K562 (cell line): ENCODE results near the gene DCST1. TPM values are rescaled to one million over a fixed set of nuclear protein-coding genes. Genes with fewer than 3 reads are reported as not detected.

ENCODE experiments used
- ATF1 ChIP-seq, 2 experiments: fragments of 450-650 bp in 1 of 2; IDR thresholded peaks; 2 replicates each; pipeline ENCODE4 v1.6.1; 2016; ENCODE audit warnings: missing compliant biosample characterization in 1 of 2, missing genetic modification characterization in 1 of 2
- DIDO1 ChIP-seq: fragments of 450-650 bp; IDR thresholded peaks from 2 replicates; pipeline ENCODE4 v1.6.1; 2016; ENCODE audit warnings: low read depth, missing biosample characterization, missing genetic modification characterization
- MYNN ChIP-seq, 2 experiments: sonication (generic); formaldehyde crosslinking in 1 of 2; IDR thresholded peaks; 2 replicates each; pipeline versions ENCODE4 v1.5.0 to v1.6.1; 2016 to 2020; ENCODE audit warnings: antibody characterized with exemption in 1 of 2, missing genetic modification reagents in 1 of 2
- SMARCA5 ChIP-seq: fragments of 450-650 bp; IDR thresholded peaks from 2 replicates; pipeline ENCODE4 v1.6.1; 2016
- SRF ChIP-seq, 2 experiments: fragments of 250-450, 450-650 bp in 1 of 2; sonication (Bioruptor Pico) in 1 of 2; sonication (generic) in 1 of 2; formaldehyde crosslinking; IDR thresholded peaks; 2 replicates each; pipeline versions ENCODE4 v1.5.0 to v1.5.1; 2020 to 2022; ENCODE audit warnings: mild to moderate bottlenecking in 1 of 2, missing genetic modification reagents in 1 of 2
- ZZZ3 ChIP-seq: fragments of 450-650 bp; IDR thresholded peaks from 2 replicates; pipeline ENCODE4 v1.6.1; 2016; ENCODE audit warnings: antibody characterized with exemption, mild to moderate bottlenecking, moderate library complexity
- polyA plus RNA-seq, 8 experiments: library from polyadenylated mRNA; depleted of rRNA in 4 of 8; stranded (reverse) in 5 of 8; unstranded in 3 of 8; fragments of >200 nt; fragmentation: Nextera tagmentation in 2 of 8; fragmentation: Illumina TruSeq in 1 of 8; extraction: Ambion mirVana in 2 of 8; extraction: Trizol in 1 of 8; gene quantifications; 2 replicates each; pipeline versions ENCODE4 v1.2.1 to v1.2.3, GENCODE V29; 2011 to 2014; ENCODE audit warnings: inconsistent platforms in 1 of 8, missing spikeins in 1 of 8
- total RNA-seq, 7 experiments: library from RNA; depleted of rRNA in 6 of 7; stranded (reverse); fragments of >200 nt in 6 of 7; fragmentation: Illumina TruSeq in 2 of 7; extraction: Trizol in 2 of 7; gene quantifications; 2 replicates each; pipeline versions ENCODE4 v1.2.1 to v1.2.3, GENCODE V29; 2011 to 2021; ENCODE audit warnings: low replicate concordance in 1 of 7
- TF ChIP-seq, protein P1 (sequence below): fragments of 450-650 bp; IDR thresholded peaks from 2 replicates; pipeline ENCODE4 v1.6.1; 2016; ENCODE audit warnings: missing biosample characterization, missing genetic modification characterization
- TF ChIP-seq, protein P2 (sequence below): fragments of 200-800 bp; sonication (Bioruptor generic); IDR thresholded peaks from 2 replicates; pipeline ENCODE4 v1.6.1; 2017; ENCODE audit warnings: missing genetic modification characterization, missing compliant biosample characterization
- TF ChIP-seq, protein P3 (sequence below): fragments of 250-450 bp; sonication (Bioruptor Pico); IDR thresholded peaks from 2 replicates; pipeline ENCODE4 v1.8.0; 2022; ENCODE audit warnings: moderate library complexity, mild to moderate bottlenecking, inconsistent platforms

The DCST1 gene
- total and polyA plus RNA-seq, 9 of the 15 experiments (the other 6 are each of a cell fraction or from before 2014, with no cell fraction given) = not detected

- TF ChIP-seq MYNN (IDR thresholded peaks at IDR 0.05) (peak; percentile 85; the same call in 1 of the 2 replicates), MYNN (CRISPR knock-in tag; IDR thresholded peaks at IDR 0.05) (no peak), DIDO1 (tag) (no peak), ATF1 (CRISPR knock-in tag; IDR thresholded peaks at IDR 0.05) (no peak), ATF1 (tag; IDR thresholded peaks at IDR 0.05) (peak; percentile 76), ZZZ3 (no peak), SRF (CRISPR knock-in tag; IDR thresholded peaks at IDR 0.05) (no peak), SMARCA5 (no peak)
- TF ChIP-seq, protein P1, sequence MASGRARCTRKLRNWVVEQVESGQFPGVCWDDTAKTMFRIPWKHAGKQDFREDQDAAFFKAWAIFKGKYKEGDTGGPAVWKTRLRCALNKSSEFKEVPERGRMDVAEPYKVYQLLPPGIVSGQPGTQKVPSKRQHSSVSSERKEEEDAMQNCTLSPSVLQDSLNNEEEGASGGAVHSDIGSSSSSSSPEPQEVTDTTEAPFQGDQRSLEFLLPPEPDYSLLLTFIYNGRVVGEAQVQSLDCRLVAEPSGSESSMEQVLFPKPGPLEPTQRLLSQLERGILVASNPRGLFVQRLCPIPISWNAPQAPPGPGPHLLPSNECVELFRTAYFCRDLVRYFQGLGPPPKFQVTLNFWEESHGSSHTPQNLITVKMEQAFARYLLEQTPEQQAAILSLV (tag) = no peak
- TF ChIP-seq, protein P2, sequence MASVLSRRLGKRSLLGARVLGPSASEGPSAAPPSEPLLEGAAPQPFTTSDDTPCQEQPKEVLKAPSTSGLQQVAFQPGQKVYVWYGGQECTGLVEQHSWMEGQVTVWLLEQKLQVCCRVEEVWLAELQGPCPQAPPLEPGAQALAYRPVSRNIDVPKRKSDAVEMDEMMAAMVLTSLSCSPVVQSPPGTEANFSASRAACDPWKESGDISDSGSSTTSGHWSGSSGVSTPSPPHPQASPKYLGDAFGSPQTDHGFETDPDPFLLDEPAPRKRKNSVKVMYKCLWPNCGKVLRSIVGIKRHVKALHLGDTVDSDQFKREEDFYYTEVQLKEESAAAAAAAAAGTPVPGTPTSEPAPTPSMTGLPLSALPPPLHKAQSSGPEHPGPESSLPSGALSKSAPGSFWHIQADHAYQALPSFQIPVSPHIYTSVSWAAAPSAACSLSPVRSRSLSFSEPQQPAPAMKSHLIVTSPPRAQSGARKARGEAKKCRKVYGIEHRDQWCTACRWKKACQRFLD (CRISPR knock-in tag) = no peak
- TF ChIP-seq, protein P3, sequence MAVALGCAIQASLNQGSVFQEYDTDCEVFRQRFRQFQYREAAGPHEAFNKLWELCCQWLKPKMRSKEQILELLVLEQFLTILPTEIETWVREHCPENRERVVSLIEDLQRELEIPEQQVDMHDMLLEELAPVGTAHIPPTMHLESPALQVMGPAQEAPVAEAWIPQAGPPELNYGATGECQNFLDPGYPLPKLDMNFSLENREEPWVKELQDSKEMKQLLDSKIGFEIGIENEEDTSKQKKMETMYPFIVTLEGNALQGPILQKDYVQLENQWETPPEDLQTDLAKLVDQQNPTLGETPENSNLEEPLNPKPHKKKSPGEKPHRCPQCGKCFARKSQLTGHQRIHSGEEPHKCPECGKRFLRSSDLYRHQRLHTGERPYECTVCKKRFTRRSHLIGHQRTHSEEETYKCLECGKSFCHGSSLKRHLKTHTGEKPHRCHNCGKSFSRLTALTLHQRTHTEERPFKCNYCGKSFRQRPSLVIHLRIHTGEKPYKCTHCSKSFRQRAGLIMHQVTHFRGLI (CRISPR knock-in tag) = no peak
Observed at GRCh38 chr1:155084722-155085503, 51.3 kb downstream of the DCST1 start (continued).
